ENCODE data around the gene C1RL.

- TF ChIP-seq CTCF (IDR thresholded peaks at IDR 0.05 in 2 of 3, conservative IDR thresholded peaks at IDR 0.05 in 1 of 3; ENCODE audit: borderline replicate concordance in 1 of 3, insufficient read depth in 1 of 3, low read depth in 2 of 3, low read length in 2 of 3) (no peak), SP1 (IDR thresholded peaks at IDR 0.05; ENCODE audit: low read depth) (no peak), EZH2 (IDR thresholded peaks at IDR 0.05) (no peak), JUND (IDR thresholded peaks at IDR 0.05) (no peak)
These were observed 3.0 kb upstream of the C1RL start for GRCh38 chr12:7112041-7112440.
